ENCODE measurements around the gene TIMELESS. TPM values are rescaled to one million over a fixed set of nuclear protein-coding genes. Genes with fewer than 3 reads are reported as not detected.
A peak's percentile ranks its signal among the peaks of the same experiment; 100 is the strongest.

Gene TIMELESS
- polyA plus RNA-seq, 1 donor (not counting 4 experiments of a cell fraction or from before 2014, with no cell fraction given): 3.5 TPM

- peaks cover 31% of the 10 kb centered on the region for H3K27me3 ChIP-seq (ENCODE audit: control insufficient read depth, extremely low read depth, insufficient read depth, low read length)
- H2AFZ ChIP-seq (ENCODE audit: control insufficient read depth, low read length): peak overlapping the region; percentile 90
- peaks cover 14% of the 10 kb centered on the region for H3K4me1 ChIP-seq (ENCODE audit: control insufficient read depth, extremely low read depth, insufficient read depth, low read length)
- dilution Hi-C loops (cut with MboI; ENCODE audit: extremely low pct_ligation_motif_present, low sequenced_read_pairs): no loop called here
- peak overlapping the region; percentile 36 to 68 (median 64) for H3K4me3 ChIP-seq (ENCODE audit: control insufficient read depth in 2 of 3, extremely low read depth in 1 of 3, insufficient read depth in 2 of 3, low read depth in 1 of 3, low read length in 3 of 3)
- H4K20me1 ChIP-seq (ENCODE audit: control insufficient read depth, extremely low read depth, insufficient read depth, low read length): no peaks in the 10 kb centered on the region
- DNase-seq (ENCODE audit: low read depth, low spot score) (no peak), FAIRE-seq (no peak)
- no peaks in the 10 kb centered on the region for H3K9me1 ChIP-seq (ENCODE audit: control insufficient read depth, extremely low read depth, insufficient read depth, low read length)
- TF ChIP-seq EZH2 (IDR thresholded peaks at IDR 0.05; ENCODE audit: low read length): peak; percentile 58
- TF ChIP-seq CTCF (optimal IDR thresholded peaks at IDR 0.05 in 1 of 3, IDR thresholded peaks at IDR 0.05 in 1 of 3, conservative IDR thresholded peaks at IDR 0.05 in 1 of 3; ENCODE audit: extremely low read depth in 1 of 3, insufficient read depth in 2 of 3, low read length in 3 of 3): no peak
- H3K36me3 ChIP-seq (ENCODE audit: control insufficient read depth in 2 of 2, extremely low read depth in 1 of 2, insufficient read depth in 2 of 2, low read length in 2 of 2): no peaks in the 10 kb centered on the region
- no peak overlapping the region for H3K27ac ChIP-seq (ENCODE audit: control insufficient read depth, insufficient read depth, low read length)
- peak overlapping the region; percentile 56 for H3K9ac ChIP-seq (ENCODE audit: control insufficient read depth, extremely low read depth, insufficient read depth, low read length)
- no peaks in the 10 kb centered on the region for H3K79me2 ChIP-seq (ENCODE audit: control insufficient read depth, insufficient read depth, low read length)
- H3K9me3 ChIP-seq (ENCODE audit: control insufficient read depth, low read depth, low read length): no peaks in the 10 kb centered on the region
- H3K4me2 ChIP-seq (ENCODE audit: control insufficient read depth, extremely low read depth, insufficient read depth, low read depth, low read length): peak overlapping the region; percentile 95
These were observed 38.3 kb upstream of the TIMELESS start for GRCh38 chr12:56487448-56488040.

GRCh38 chr12:56486694-56487093, 37.5 kb upstream of the TIMELESS start:
- dilution Hi-C loops (cut with MboI; ENCODE audit: extremely low pct_ligation_motif_present, low sequenced_read_pairs): no loop called here
- no peak overlapping the region for H2AFZ ChIP-seq (ENCODE audit: control insufficient read depth, low read length)
- peaks cover 14% of the 10 kb centered on the region for H3K4me1 ChIP-seq (ENCODE audit: control insufficient read depth, extremely low read depth, insufficient read depth, low read length)
- DNase-seq (ENCODE audit: low read depth, low spot score): no peak
- H3K79me2 ChIP-seq (ENCODE audit: control insufficient read depth, insufficient read depth, low read length): no peaks in the 10 kb centered on the region
- peaks cover 31% of the 10 kb centered on the region for H3K27me3 ChIP-seq (ENCODE audit: control insufficient read depth, extremely low read depth, insufficient read depth, low read length)
- no peak overlapping the region for H3K9ac ChIP-seq (ENCODE audit: control insufficient read depth, extremely low read depth, insufficient read depth, low read length)
- no peak overlapping the region for H3K4me3 ChIP-seq (ENCODE audit: control insufficient read depth in 2 of 3, extremely low read depth in 1 of 3, insufficient read depth in 2 of 3, low read depth in 1 of 3, low read length in 3 of 3)
- no peaks in the 10 kb centered on the region for H3K9me1 ChIP-seq (ENCODE audit: control insufficient read depth, extremely low read depth, insufficient read depth, low read length)
- H4K20me1 ChIP-seq (ENCODE audit: control insufficient read depth, extremely low read depth, insufficient read depth, low read length): no peaks in the 10 kb centered on the region
- FAIRE-seq: no peak
- H3K36me3 ChIP-seq (ENCODE audit: control insufficient read depth in 2 of 2, extremely low read depth in 1 of 2, insufficient read depth in 2 of 2, low read length in 2 of 2): no peaks in the 10 kb centered on the region
- TF ChIP-seq EZH2 (IDR thresholded peaks at IDR 0.05; ENCODE audit: low read length): no peak
- no peak for TF ChIP-seq CTCF (optimal IDR thresholded peaks at IDR 0.05 in 1 of 3, IDR thresholded peaks at IDR 0.05 in 1 of 3, conservative IDR thresholded peaks at IDR 0.05 in 1 of 3; ENCODE audit: extremely low read depth in 1 of 3, insufficient read depth in 2 of 3, low read length in 3 of 3)
- H3K9me3 ChIP-seq (ENCODE audit: control insufficient read depth, low read depth, low read length): no peaks in the 10 kb centered on the region
- H3K4me2 ChIP-seq (ENCODE audit: control insufficient read depth, extremely low read depth, insufficient read depth, low read depth, low read length): no peak overlapping the region
- no peak overlapping the region for H3K27ac ChIP-seq (ENCODE audit: control insufficient read depth, insufficient read depth, low read length)
